C1 segment of cervical spinal cord (tissue), 14 donors: Measurements from ENCODE around the gene DNAAF5.

Source experiments
- DNase-seq, 14 donors: peaks; one replicate each; lab custom pipeline; 2025; lab: John Stamatoyannopoulos, UW

The DNAAF5 gene

GRCh38 chr7:706721-707120 is 19.8 kb upstream of the DNAAF5 start:
- no peak for DNase-seq

- DNase-seq: no peak
Observed at GRCh38 chr7:707296-708000, 19.1 kb upstream of the DNAAF5 start.

- DNase-seq: no peak
Observed at GRCh38 chr7:710161-710560, 16.3 kb upstream of the DNAAF5 start.

- DNase-seq: peak in 1 of 14 donors; percentile 27
Observed at GRCh38 chr7:711093-711921, 15.2 kb upstream of the DNAAF5 start.

GRCh38 chr7:711922-712380 is 14.5 kb upstream of the DNAAF5 start:
- DNase-seq: no peak

DNA sequence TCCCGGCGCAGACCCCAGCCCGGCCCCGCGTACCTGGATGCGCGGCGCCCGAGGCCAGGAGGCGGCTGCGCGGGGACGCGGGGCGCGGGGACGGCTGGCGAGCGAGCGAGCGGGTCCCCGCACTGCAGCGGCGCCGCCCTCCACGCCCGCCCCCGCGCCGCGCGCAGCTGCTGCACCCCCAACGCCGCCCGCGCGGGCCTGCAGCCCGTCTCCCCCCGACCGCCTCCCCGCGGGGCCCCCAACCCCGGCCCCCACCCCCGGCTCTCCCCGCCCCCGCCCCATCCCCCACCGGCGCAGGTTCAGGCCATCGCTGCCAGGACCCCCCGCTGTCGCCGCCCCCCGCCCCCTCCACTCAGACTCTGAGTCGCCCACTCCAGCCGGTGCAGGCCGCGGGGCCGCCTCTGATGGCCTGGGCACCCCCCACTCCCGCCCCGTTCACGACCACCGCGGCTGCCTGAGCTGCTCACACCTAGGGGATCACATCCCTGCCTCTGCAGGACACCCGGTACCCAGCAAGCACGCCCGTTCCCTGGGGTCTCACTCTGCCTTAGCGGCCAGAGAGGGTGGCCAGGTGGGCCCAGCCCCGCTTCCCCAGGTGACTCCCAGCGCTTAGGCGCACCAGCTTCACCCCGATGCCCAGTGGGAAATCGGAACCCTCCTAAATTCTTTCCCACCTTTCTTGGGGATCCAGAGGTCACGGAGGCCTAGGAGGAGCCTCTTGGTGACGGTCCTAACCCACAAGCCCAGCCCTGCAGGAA is 13.9 kb upstream of the DNAAF5 start:
- DNase-seq: no peak

DNA sequence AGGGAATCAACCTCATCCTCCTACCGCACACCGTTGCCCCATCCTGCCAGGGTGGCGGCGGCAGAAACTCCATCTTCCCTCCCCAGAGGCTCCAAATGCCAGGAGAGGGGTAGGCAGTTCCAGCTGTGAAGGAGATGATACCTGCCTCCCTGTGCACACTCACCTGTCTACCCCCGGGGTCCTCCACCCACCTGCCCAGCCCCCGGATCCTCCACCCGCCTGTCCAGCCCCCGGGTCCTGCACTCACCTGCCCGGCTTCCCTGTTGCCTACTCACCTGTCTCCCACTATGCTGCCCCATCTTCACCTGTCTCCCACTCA is 13.4 kb upstream of the DNAAF5 start:
- DNase-seq: no peak

GRCh38 chr7:713488-714230 is 12.8 kb upstream of the DNAAF5 start:
- no peak for DNase-seq

DNA sequence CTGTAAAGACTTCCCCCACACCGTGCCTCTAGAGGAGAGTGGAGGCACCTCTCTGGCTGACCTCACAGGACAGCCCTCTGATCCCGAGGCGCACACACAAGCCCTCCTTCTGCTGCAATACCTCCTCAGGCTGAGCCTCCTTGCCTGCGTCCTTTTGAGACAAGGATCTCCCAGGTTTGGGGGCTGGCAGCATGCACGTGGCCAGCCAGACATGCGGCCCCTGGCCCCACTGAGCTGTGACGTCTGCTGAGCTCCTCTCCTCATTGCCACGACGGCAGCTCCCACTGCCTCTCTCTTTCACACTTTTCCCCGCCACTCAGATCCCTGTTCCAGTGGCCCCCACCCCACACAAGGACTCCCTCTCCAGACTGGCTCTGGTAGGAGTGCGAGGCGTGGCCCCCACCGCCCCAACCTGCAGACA is 12.2 kb upstream of the DNAAF5 start:
- no peak for DNase-seq

- DNase-seq: no peak
Observed at GRCh38 chr7:716222-716621, 10.3 kb upstream of the DNAAF5 start.

DNA sequence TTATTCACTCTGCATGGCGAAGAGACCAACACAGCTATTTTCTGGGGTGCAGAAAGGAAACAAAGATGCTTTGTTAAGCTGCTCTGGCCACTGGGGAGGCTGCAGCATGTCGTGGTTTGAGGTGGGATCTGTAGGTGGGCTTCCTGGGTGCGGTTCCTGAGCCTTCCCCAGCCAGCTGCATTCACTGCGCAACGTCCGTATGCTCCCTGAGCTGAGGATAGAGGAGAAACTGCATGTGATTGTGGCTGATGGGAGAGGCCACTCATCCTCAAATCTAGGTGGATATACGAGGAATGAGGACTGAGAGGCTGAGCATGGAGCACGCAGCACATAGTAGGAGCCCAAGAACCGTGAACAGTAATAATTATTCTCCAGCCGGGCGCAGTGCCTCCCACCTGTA is 9.9 kb upstream of the DNAAF5 start:
- DNase-seq: no peak

GRCh38 chr7:721619-722248 is 4.8 kb upstream of the DNAAF5 start:
- no peak for DNase-seq

DNA sequence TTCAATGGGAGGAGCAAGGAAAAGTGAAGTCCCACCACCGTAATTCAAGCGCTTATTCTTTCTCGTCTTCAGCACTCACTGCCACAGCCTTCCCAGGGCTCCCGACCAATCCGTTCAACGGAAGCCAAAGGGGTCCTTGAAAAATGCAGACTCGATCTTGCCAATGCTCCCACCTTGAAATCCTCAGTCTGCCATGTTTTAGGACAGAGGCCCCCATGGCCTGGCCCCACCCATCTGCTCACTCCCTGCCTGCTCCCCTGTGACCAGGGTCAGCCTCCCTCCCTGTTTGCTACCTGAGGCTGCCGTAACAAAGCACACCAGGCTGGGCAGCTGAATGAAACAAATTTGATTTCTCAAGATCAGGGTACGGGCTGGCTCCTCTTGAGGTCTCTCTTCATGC is 3.0 kb upstream of the DNAAF5 start:
- no peak for DNase-seq

GRCh38 chr7:724298-724697 is 2.2 kb upstream of the DNAAF5 start:
- DNase-seq: no peak

DNA sequence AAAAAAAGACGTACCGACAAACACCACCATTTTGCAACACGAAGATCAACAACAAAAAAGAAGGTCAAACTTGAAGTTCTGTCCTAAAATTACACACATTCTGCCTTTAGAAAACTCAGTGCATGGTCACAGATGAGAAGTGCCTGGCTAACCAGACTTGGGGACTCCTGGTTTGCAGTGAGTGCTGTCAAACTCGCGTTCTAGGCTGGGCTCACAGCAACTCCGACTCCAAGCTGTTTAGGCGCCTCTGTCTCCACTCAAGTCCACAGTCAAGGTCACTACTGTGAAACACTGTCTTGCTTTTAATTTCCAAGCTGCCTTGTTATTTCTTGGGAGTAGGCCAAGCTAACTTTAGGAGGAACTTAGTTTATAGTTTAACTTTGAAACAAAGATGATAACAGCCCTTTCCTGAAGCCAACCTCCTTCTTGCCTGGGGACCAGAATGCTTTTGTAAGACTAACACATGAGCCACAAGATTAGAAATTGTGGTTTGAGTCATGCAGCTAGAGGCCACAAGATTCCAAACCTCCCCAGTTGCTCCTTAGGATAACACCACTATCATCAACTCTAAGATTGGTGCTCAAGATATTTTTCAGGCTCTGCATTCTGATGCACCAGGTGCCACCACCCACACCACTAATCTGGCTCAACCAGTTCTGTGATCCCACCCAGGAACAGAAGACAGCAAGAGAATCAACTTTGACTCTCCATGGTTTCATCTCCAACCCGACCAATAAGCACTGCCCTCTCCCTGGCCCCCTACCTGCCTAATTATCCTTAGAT is 1.1 kb upstream of the DNAAF5 start:
- no peak for DNase-seq

DNA sequence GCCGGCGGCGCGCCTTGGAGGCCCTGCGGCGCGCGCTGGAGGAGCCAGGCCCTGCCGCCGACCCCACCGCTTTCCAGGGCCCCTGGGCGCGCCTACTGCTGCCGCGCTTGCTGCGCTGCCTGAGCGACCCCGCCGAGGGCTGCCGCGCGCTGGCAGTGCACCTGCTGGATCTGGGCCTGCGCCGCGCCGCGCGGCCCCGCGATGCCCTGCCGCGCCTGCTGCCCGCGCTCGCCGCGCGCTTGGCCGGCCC is 280 bp downstream of the DNAAF5 start:
- DNase-seq: no peak

DNA sequence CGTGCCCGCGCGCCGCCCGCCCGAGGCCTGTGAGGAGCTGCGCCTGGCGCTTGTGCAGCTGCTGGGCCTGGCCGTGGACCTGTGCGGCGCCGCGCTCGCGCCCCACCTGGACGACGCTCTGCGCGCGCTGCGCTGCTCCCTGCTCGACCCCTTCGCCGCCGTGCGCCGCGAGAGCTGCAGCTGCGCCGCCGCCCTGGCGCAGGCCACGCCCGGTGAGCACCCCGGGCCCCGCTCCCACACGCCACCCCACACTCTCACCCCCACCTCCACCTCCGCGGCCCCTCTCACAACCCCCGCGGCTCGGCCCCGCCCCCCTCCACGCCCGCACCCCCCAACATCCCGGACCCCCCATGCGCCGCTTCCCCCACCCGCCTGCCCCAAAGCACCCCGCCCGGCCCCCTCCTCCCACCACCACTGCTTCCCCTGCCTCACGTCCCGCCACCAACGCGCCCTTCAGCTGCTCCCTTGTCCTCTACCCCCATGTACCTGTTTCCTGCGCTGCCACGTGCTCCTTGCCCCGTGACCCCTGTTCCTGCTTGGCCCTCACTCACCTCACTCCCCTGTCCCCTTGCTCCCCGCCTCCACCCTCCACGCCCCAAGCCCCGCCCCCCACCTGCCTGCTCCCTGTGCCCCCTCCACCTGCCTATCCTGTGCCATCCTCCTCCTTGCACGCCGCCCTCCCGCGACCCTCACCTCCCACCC is 756 bp downstream of the DNAAF5 start, which contains the start of gene PRKAR1B:
PRKAR1B (minus strand) TSS at position 178 of the 702 bp plus-strand sequence. CDS start 15,776 bp downstream, outside the sequence.
- no peak for DNase-seq

DNA sequence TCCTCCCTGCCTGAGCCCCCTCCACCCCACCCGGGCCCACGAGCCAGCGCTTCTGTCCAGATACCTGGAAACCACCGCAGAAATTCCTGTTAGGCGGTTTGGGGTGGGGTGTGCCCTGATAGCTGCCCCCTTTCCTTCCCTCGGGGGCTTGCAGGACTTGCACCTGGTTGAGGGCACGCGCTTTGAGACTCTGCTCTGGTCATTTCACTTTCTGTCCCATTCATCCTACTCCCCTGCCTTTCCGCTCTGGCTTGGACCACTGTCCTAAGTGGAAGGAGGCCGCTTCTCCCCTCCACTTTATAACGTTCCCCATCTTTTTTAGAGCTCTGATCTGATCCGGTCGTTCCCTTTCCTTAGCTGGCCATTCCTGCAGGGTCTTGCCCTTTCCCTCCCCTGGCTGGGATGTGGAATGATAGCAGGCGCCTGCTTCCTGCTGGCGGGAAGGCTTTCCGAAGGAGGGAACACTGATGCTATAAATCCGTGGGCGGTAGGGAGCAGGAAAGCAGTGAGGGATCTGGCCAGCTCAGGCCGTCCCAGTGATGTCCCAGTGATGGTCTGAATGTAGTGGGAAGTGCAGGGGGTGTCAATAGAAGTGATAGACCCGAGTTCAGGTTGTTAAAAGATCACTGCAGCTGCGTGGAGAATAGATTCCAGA is 1.4 kb downstream of the DNAAF5 start:
- no peak for DNase-seq

GRCh38 chr7:728602-729001 is 2.1 kb downstream of the DNAAF5 start:
- DNase-seq: no peak
